Type B pancreatic cell (in vitro differentiated cells): ENCODE results near the gene TMEM127. TPM values are rescaled to one million over a fixed set of nuclear protein-coding genes. Genes with fewer than 3 reads are reported as not detected.

ENCODE experiments used
- DNase-seq: peaks from one replicate; pipeline ENCODE4 v3.0.0; 2021; ENCODE audit warnings: mixed read lengths; ENCODE audit not compliant: unreplicated experiment; ENCODE audit errors: extremely low spot score
- H3K27ac Mint-ChIP-seq: 2 replicates; pipeline ENCODE4 v1.8.0; 2021; ENCODE audit warnings: mild to moderate bottlenecking, mixed read lengths
- H3K27me3 Mint-ChIP-seq: 2 replicates; pipeline ENCODE4 v1.8.0; 2021; ENCODE audit warnings: mixed read lengths
- H3K36me3 Mint-ChIP-seq: 2 replicates; pipeline ENCODE4 v1.8.0; 2021; ENCODE audit warnings: mixed read lengths
- H3K4me1 Mint-ChIP-seq: one replicate; pipeline ENCODE4 v1.8.0; 2021; ENCODE audit warnings: mixed read lengths; ENCODE audit not compliant: unreplicated experiment
- H3K4me3 Mint-ChIP-seq: 2 replicates; pipeline ENCODE4 v1.8.0; 2021; ENCODE audit warnings: mild to moderate bottlenecking, mixed read lengths
- H3K9me3 Mint-ChIP-seq: 2 replicates; pipeline ENCODE4 v1.8.0; 2021; ENCODE audit warnings: mixed read lengths
- total RNA-seq: library from RNA; stranded (reverse); gene quantifications from 2 replicates; pipeline ENCODE4 v1.2.1, GENCODE V29; 2021; ENCODE audit warnings: low replicate concordance
- TF ChIP-seq, protein P1 (sequence below): fragments of 200-600 bp; sonication (generic); conservative IDR thresholded peaks from 2 replicates; pipeline ENCODE4 v1.5.0; 2021; ENCODE audit warnings: antibody characterized with exemption, mild to moderate bottlenecking

TMEM127 gene
- total RNA-seq, 1 donor from 2014 or later, result 40.5 TPM

DNA sequence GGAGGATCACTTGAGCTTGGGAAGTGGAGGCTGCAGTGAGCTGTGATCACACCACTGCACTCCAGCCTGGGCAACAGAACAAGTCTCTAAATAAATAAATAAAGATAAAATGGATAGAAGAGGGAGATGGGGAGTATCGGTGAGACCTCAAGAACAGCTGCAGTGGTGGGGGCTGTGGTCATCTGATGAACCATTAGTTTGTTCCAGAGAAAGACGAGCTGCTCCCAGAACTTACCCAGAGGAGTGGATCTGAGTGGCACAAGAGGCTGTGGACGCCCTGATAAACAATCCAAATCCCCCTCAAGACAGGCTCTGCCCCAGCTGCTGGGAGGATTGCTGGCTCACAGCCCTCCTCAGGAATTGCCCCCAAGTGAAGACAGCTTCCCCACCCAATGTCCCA, 26.7 kb downstream of the TMEM127 start:
- no peaks in the 10 kb centered on the region for H3K9me3 Mint-ChIP-seq
- no peak overlapping the region for H3K27ac Mint-ChIP-seq
- no peaks in the 10 kb centered on the region for H3K27me3 Mint-ChIP-seq
- H3K36me3 Mint-ChIP-seq, result peaks cover 4% of the 10 kb centered on the region
- TF ChIP-seq, protein P1, sequence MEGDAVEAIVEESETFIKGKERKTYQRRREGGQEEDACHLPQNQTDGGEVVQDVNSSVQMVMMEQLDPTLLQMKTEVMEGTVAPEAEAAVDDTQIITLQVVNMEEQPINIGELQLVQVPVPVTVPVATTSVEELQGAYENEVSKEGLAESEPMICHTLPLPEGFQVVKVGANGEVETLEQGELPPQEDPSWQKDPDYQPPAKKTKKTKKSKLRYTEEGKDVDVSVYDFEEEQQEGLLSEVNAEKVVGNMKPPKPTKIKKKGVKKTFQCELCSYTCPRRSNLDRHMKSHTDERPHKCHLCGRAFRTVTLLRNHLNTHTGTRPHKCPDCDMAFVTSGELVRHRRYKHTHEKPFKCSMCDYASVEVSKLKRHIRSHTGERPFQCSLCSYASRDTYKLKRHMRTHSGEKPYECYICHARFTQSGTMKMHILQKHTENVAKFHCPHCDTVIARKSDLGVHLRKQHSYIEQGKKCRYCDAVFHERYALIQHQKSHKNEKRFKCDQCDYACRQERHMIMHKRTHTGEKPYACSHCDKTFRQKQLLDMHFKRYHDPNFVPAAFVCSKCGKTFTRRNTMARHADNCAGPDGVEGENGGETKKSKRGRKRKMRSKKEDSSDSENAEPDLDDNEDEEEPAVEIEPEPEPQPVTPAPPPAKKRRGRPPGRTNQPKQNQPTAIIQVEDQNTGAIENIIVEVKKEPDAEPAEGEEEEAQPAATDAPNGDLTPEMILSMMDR, result no peak
- H3K4me3 Mint-ChIP-seq, result no peak overlapping the region
- no peaks in the 10 kb centered on the region for H3K4me1 Mint-ChIP-seq
- DNase-seq, result no peak

DNA sequence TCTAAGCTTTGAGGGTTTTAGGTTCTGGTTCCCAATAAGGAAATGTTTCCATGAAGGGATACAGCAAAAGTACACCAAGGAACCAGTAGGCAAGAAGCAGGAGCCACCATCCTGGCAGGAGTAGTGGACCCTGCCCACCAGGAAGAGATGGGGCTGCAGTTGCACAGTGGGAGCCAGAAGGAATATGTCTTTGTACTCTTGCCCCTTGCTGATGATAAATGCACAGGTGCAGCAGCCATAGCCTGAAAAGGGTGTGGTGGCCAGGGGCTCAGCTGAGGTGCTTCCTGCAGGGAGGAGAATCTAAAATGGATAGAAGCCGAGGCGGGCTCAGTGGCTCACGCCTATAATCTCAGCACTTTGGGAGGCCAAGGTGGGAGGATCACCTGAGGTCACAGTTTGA, 27.5 kb downstream of the TMEM127 start:
- Mint-ChIP-seq H3K27me3 (no peaks in the 10 kb centered on the region), H3K4me1 (no peaks in the 10 kb centered on the region), H3K4me3 (no peak overlapping the region), H3K27ac (no peak overlapping the region), H3K9me3 (no peaks in the 10 kb centered on the region), H3K36me3 (peaks cover 4% of the 10 kb centered on the region)
- no peak for DNase-seq
- TF ChIP-seq, protein P1, result no peak

DNA sequence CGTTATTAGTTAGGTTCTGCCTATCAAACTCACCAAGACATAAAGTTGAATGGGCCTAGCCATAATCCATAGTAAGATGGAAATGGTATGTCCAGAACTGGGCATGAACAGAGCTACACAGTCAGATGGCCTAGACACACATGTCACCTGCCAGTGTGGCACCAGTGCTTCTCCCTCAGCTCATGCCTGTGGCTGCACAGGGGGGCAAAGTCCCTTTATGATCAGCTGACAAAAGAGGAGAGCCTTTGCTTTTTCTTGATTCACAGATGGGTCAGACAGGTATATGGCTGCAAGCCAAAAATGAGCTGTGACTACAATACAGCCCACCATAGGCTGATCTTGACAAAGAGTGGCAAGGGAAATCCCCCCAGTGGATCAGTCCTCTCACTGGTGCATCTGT, 28.9 kb downstream of the TMEM127 start:
- no peaks in the 10 kb centered on the region for H3K27me3 Mint-ChIP-seq
- H3K9me3 Mint-ChIP-seq, result no peaks in the 10 kb centered on the region
- no peak overlapping the region for H3K27ac Mint-ChIP-seq
- TF ChIP-seq, protein P1, result no peak
- no peak for DNase-seq
- peaks cover 4% of the 10 kb centered on the region for H3K36me3 Mint-ChIP-seq
- H3K4me1 Mint-ChIP-seq, result no peaks in the 10 kb centered on the region
- no peak overlapping the region for H3K4me3 Mint-ChIP-seq

DNA sequence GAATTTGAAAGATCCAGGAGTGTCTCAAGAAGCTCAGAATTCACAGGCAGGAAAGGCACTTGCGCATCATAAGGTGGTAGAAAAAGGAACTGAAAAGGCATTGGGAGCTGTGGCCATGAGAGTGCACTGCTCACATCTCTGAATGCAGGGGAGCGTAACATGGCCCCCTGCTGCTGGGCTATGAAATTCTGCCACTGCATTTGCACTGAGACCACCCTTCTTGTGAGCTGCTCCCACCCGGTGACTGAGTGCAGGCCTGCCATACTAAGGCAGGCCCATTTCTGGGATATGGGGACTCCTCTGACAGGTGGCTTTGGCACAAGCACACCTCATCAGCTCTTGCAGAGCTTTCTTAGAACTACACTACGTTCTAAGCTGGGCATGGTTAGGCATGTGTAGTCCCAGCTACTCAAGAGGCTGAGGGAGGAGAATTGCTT, 31.9 kb downstream of the TMEM127 start:
- Mint-ChIP-seq H3K27me3 (no peaks in the 10 kb centered on the region), H3K4me1 (no peaks in the 10 kb centered on the region), H3K4me3 (no peak overlapping the region), H3K9me3 (no peaks in the 10 kb centered on the region), H3K27ac (no peak overlapping the region), H3K36me3 (peaks cover 7% of the 10 kb centered on the region)
- TF ChIP-seq, protein P1, result no peak
- no peak for DNase-seq

DNA sequence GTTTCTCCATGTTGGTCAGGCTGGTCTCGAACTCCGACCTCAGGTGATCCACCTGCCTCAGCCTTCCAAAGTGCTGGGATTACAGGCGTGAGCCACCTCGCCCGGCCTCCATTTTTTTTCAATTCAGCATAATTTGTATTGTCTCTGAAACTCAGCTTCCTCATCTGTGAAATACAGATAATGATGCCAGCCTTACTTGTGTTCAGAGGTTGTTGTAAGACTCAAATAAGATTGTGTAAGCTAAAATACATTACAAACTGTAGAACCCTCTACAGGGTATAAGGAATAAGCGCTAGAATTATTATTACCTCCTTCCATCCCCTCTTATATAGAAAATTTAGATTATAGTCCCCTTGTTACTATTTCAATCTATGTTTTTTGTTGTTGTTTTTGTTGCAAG, 32.4 kb downstream of the TMEM127 start:
- Mint-ChIP-seq H3K36me3 (peaks cover 7% of the 10 kb centered on the region), H3K4me3 (no peak overlapping the region), H3K4me1 (no peaks in the 10 kb centered on the region), H3K9me3 (no peaks in the 10 kb centered on the region), H3K27me3 (no peaks in the 10 kb centered on the region), H3K27ac (no peak overlapping the region)
- TF ChIP-seq, protein P1, result no peak
- DNase-seq, result no peak

- H3K27ac Mint-ChIP-seq, result no peak overlapping the region
- DNase-seq, result no peak
- H3K27me3 Mint-ChIP-seq, result no peaks in the 10 kb centered on the region
- H3K36me3 Mint-ChIP-seq, result peaks cover 4% of the 10 kb centered on the region
- TF ChIP-seq, protein P1, result no peak
- H3K4me1 Mint-ChIP-seq, result no peaks in the 10 kb centered on the region
- H3K4me3 Mint-ChIP-seq, result no peak overlapping the region
- no peaks in the 10 kb centered on the region for H3K9me3 Mint-ChIP-seq
Measured at GRCh38 chr2:96231316-96231715, 34.5 kb downstream of the TMEM127 start.
